NCI-H2107 treated with DMSO at 0.1 percent for 48 hours (cell line): Measurements from ENCODE around the gene GGT6.

Experiments used
- DNase-seq: peaks from one replicate; lab custom pipeline; 2025; ENCODE audit not compliant: unreplicated experiment; lab: John Stamatoyannopoulos, UW

The GGT6 gene

GRCh38 chr17:4508207-4508606 is 52.2 kb downstream of the GGT6 start:
- no peak for DNase-seq

- DNase-seq: no peak
Observed at GRCh38 chr17:4507361-4508111, 52.8 kb downstream of the GGT6 start.
